HFFc6 (cell line): ENCODE measurements around the gene HELZ. TPM values are rescaled to one million over a fixed set of nuclear protein-coding genes. Genes with fewer than 3 reads are reported as not detected.
"Not testable (repeated sequence)": the region's sequence is repeated elsewhere in the genome, so short reads cannot be mapped to it uniquely, and the experiment has no call there.

Experiments used
- DNase-seq: peaks from one replicate; pipeline ENCODE4 v3.0.0-alpha.2; 2018
- H3K27ac Mint-ChIP-seq: 2 replicates; pipeline ENCODE4 v1.8.0; 2020; ENCODE audit warnings: mild to moderate bottlenecking, mixed read lengths
- H3K27me3 Mint-ChIP-seq: 2 replicates; pipeline ENCODE4 v1.8.0; 2021; ENCODE audit warnings: mild to moderate bottlenecking, moderate library complexity, mixed read lengths; ENCODE audit not compliant: insufficient read depth
- H3K36me3 Mint-ChIP-seq: 2 replicates; pipeline ENCODE4 v1.8.0; 2021; ENCODE audit warnings: low read depth, mixed read lengths
- H3K4me1 Mint-ChIP-seq: 2 replicates; pipeline ENCODE4 v1.8.0; 2020; ENCODE audit warnings: low read depth, mixed read lengths
- H3K4me3 Mint-ChIP-seq: 2 replicates; pipeline ENCODE4 v1.8.0; 2020; ENCODE audit warnings: mild to moderate bottlenecking, moderate library complexity, mixed read lengths
- H3K9me3 Mint-ChIP-seq: 2 replicates; pipeline ENCODE4 v1.8.0; 2020; ENCODE audit warnings: mild to moderate bottlenecking, mixed read lengths
- CTCF ChIP-seq: fragments of 200-600 bp; sonication (generic); IDR thresholded peaks from 2 replicates; pipeline ENCODE4 v1.5.0; 2021; ENCODE audit warnings: antibody characterized with exemption, mild to moderate bottlenecking
- total RNA-seq, 6 experiments: library from RNA; stranded (reverse); fragmentation: NEBNext Ultra II Directional; extraction: Animal tissue kit (Norgen Biotek cat#: 25700); gene quantifications; 2 replicates in 1 of 6; 3 replicates in 5 of 6; pipeline ENCODE4 v1.2.3, GENCODE V29; 2021

HELZ gene
- total RNA-seq, 6 experiments from 2014 or later, result 36.0 to 46.2 (median 38.4) TPM

- H3K27ac Mint-ChIP-seq, result no peak overlapping the region
- peaks cover 9% of the 10 kb centered on the region; the same call in 1 of the 2 replicates for H3K36me3 Mint-ChIP-seq
- H3K9me3 Mint-ChIP-seq, result no peaks in the 10 kb centered on the region
- TF ChIP-seq CTCF, result no peak
- H3K4me1 Mint-ChIP-seq, result peaks cover 27% of the 10 kb centered on the region
- H3K27me3 Mint-ChIP-seq, result peaks cover 1% of the 10 kb centered on the region; the same call in 1 of the 2 replicates
- H3K4me3 Mint-ChIP-seq, result no peak overlapping the region; the same call in 1 of the 2 replicates
- DNase-seq, result no peak
Observed at GRCh38 chr17:67148352-67148751, 96.6 kb downstream of the HELZ start.

GRCh38 chr17:67145183-67145805 is 99.7 kb downstream of the HELZ start:
- Mint-ChIP-seq H3K4me1 (peaks cover 8% of the 10 kb centered on the region), H3K27ac (no peak overlapping the region), H3K9me3 (no peaks in the 10 kb centered on the region), H3K4me3 (no peak overlapping the region), H3K36me3 (peaks cover 13% of the 10 kb centered on the region; the same call in 1 of the 2 replicates), H3K27me3 (peaks cover 1% of the 10 kb centered on the region; the same call in 1 of the 2 replicates)
- no peak for DNase-seq
- TF ChIP-seq CTCF, result no peak

- peaks cover 24% of the 10 kb centered on the region for H3K36me3 Mint-ChIP-seq
- peaks cover 1% of the 10 kb centered on the region; the same call in 1 of the 2 replicates for H3K27me3 Mint-ChIP-seq
- no peaks in the 10 kb centered on the region for H3K9me3 Mint-ChIP-seq
- H3K27ac Mint-ChIP-seq, result no peak overlapping the region
- no peak overlapping the region for H3K4me3 Mint-ChIP-seq
- peaks cover 28% of the 10 kb centered on the region for H3K4me1 Mint-ChIP-seq
- TF ChIP-seq CTCF, result no peak
- no peak for DNase-seq
Observed at GRCh38 chr17:67143318-67143717, 101.7 kb downstream of the HELZ start.

- H3K4me3 Mint-ChIP-seq, H3K9me3 Mint-ChIP-seq: not testable (repeated sequence)
- H3K36me3 Mint-ChIP-seq, result peaks cover 31% of the 10 kb centered on the region
Observed at GRCh38 chr17:67142030-67142429, 103.0 kb downstream of the HELZ start.

GRCh38 chr17:67139784-67140665 is 105.0 kb downstream of the HELZ start:
- peak overlapping the region; percentile 32 for H3K27ac Mint-ChIP-seq
- peaks cover 36% of the 10 kb centered on the region for H3K36me3 Mint-ChIP-seq
- TF ChIP-seq CTCF, result no peak
- H3K4me1 Mint-ChIP-seq, result peaks cover 55% of the 10 kb centered on the region
- H3K27me3 Mint-ChIP-seq, result no peaks in the 10 kb centered on the region
- H3K9me3 Mint-ChIP-seq, result no peaks in the 10 kb centered on the region
- peak overlapping the region; percentile 1; the same call in 1 of the 2 replicates for H3K4me3 Mint-ChIP-seq
- peak; percentile 20 for DNase-seq

More at GRCh38 chr17:67142030-67142429, 103.0 kb downstream of the HELZ start:
- not testable (repeated sequence) for H3K27ac Mint-ChIP-seq, H3K27me3 Mint-ChIP-seq, DNase-seq
- peaks cover 40% of the 10 kb centered on the region for H3K4me1 Mint-ChIP-seq

GRCh38 chr17:67139289-67139688 is 105.7 kb downstream of the HELZ start:
- peak overlapping the region; percentile 6 for H3K27ac Mint-ChIP-seq
- TF ChIP-seq CTCF, result no peak
- H3K4me1 Mint-ChIP-seq, result peaks cover 55% of the 10 kb centered on the region
- H3K4me3 Mint-ChIP-seq, result no peak overlapping the region
- H3K36me3 Mint-ChIP-seq, result peaks cover 34% of the 10 kb centered on the region
- no peaks in the 10 kb centered on the region for H3K27me3 Mint-ChIP-seq
- no peaks in the 10 kb centered on the region for H3K9me3 Mint-ChIP-seq
- DNase-seq, result no peak
